GM11168 (cell line): ENCODE measurements around the gene SBNO2.

Experiments
- in situ Hi-C: fragments of 300-500 bp; cut with MboI; formaldehyde crosslinking; loops from one replicate; pipeline ENCODE4 v1.12.0; 2022; ENCODE audit warnings: low sequenced_read_pairs; ENCODE audit not compliant: unreplicated experiment

The SBNO2 gene

DNA sequence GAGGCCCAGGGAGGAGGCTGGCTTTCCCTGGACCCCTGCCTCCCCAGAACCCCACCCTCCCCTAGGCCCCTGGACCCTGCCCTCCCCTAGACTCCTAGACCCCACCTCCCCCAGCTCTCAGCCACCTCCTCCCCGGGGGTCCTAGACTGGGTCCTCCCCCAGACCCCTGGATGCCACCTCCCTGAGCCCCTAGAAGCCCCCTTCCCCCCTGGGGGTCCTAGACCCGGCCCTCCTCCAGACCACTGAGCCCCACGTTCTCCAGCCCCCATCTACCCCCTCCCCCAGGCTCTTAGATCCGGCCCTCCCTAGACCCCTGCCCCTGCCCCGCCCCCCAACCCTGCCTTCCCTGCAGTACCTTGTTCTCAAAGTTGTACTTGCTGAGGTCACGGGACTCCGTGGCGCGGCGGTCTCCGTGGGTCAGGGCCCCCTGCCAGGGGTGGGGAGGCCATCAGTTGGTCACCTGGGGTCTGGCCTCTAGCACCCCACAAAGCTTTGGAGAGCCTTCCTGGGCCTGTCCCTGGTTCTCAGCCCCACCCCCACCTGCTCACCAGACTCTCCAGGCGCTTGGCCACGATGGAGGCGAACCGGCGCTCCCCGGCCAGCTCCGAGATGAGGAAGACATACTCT lies 62.3 kb downstream of the SBNO2 start:
- in situ Hi-C loops: loop anchor here (10.0 kb wide), 1 partner anchor 73 kb away; no protein-coding TSS in a partner anchor

DNA sequence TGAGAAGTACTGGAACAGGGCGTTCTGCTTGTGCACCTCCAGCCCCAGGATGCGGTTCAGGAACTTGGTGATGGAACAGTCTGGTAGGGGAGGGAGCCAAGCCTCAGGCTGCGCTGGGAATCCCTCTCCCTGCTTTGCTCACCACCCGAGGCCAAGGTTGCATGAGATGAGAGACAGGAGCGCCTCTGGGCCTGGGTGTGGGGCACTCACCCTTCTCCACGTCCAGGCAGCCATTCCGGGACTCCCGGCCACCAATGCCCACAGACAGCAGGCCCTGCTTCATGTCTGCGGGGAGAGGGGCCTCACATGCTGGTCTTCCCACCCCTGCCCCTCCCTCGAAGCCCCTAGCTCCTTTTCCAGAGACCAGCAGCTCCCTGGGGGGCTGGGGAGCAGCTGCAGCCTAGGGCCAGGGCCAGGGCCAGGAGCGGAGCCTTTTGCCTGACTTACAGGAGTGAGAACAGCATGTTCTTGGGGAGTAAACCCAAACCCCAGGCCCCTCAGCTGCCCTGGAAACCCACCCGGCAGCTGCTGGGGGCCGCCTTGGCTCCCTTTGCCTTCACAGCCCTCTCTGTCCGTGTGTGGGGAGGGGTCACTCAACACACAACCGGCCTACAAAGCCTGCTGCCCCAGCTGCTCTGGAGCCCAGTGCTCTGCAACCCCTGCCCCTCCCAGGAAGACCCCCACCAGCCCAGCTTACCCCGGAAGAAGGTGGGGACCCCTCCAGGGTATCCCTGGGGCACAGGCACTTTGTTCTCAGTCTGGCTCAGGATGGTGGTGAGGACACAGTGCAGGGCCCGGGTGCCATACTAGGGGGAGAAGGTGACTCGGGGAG lies 63.0 kb downstream of the SBNO2 start:
- in situ Hi-C loops: loop anchor here (10.0 kb wide), 1 partner anchor 74 kb away; no protein-coding TSS in a partner anchor

GRCh38 chr19:1109697-1110671 lies 64.1 kb downstream of the SBNO2 start:
- in situ Hi-C loops: loop anchor here (10.0 kb wide), 1 partner anchor 75 kb away; no protein-coding TSS in a partner anchor

DNA sequence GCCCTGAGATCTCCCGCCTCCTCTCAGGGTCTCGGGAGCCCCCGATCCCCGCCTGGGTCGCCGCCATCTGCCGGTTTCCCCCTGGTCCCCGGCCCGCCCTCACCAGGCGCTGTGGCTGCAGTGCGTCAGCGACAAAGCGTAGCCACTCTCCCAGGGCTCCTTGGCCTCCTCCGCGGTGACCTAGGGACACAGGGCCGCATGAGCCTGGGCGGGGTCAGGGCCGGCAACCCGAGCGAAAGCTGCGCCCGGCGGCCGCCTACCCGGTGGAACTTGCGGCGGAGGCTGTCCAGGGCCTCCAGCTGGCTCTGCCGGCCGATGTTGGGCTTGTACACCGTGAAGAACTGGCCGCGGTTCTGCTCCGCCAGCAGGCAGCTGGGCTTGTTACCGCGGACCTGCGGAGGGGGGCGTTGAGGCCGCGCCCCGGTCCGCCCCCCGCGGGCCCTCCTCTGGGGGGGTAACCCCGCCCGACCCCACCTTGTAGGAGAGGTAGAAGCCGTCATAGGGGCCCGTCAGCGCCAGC lies 65.0 kb downstream of the SBNO2 start:
- in situ Hi-C loops: no loop called here

DNA sequence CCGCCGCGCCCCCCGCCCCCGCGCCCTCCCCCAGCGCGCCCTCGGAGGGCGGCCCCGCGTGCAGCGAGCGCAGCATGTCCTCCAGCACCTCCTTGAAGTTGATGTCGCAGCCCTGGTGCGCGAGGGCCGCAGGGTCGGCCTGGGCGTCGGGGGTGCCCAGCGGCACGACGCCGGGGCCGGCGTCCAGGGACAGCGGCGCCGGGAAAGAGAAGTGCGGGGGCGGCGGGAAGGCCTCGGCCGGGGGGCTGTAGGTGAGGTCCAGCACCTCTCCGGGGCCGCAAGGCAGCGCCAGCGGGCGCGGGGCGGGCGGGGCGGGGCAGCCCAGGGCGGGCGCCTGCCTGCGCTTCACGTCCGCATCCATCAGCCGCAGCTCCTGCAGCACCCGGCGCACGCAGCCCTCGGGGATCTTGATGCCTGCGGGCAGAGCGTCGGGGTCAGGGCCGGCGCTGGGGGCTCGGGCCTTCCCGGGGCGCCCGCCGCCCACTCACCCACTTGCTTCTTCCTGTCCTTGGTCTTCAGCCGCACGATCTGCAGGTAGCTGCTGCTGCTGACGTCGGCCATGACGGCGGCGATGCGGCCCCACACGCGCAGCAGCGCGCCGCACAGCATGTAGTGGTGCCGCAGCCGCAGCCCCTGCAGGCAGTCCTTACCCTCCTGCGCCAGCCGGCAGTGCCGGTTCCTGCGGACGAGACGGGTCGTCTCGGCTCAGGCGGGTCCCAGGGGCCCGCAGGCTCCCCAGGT lies 65.6 kb downstream of the SBNO2 start:
- in situ Hi-C loops: no loop called here

- in situ Hi-C loops: no loop called here
Measured at GRCh38 chr19:1107661-1108261, 66.3 kb downstream of the SBNO2 start.

GRCh38 chr19:1106841-1107660 lies 67.0 kb downstream of the SBNO2 start:
- in situ Hi-C loops: no loop called here

- in situ Hi-C loops: no loop called here
Measured at GRCh38 chr19:1105873-1106840, 67.9 kb downstream of the SBNO2 start.

DNA sequence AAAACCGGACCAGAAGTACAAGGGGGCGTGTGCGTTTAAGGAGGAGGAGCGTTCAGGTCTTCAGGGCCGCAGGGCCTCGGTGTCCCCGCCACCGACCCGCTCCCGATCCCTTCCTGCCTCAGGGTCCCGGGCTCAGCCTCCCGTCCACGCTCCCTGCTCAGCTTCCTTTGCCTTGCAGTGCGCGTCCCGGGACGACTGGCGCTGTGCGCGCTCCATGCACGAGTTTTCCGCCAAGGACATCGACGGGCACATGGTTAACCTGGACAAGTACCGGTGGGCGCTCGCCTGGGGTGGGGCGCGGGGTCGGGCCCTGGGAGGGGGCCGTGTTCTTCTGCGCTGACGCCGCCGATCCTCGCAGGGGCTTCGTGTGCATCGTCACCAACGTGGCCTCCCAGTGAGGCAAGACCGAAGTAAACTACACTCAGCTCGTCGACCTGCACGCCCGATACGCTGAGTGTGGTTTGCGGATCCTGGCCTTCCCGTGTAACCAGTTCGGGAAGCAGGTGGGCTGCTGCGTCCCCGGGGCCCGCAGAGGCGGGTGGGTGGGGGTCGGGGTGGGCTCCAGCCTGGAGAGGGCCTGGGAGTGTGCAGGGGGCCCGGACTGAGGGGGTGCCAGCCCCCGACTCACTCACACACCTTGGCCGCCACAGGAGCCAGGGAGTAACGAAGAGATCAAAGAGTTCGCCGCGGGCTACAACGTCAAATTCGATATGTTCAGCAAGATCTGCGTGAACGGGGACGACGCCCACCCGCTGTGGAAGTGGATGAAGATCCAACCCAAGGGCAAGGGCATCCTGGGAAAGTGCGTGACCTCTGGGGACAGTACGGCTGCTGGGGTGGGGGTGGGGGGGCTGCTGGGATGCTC lies 68.8 kb downstream of the SBNO2 start:
- in situ Hi-C loops: no loop called here

DNA sequence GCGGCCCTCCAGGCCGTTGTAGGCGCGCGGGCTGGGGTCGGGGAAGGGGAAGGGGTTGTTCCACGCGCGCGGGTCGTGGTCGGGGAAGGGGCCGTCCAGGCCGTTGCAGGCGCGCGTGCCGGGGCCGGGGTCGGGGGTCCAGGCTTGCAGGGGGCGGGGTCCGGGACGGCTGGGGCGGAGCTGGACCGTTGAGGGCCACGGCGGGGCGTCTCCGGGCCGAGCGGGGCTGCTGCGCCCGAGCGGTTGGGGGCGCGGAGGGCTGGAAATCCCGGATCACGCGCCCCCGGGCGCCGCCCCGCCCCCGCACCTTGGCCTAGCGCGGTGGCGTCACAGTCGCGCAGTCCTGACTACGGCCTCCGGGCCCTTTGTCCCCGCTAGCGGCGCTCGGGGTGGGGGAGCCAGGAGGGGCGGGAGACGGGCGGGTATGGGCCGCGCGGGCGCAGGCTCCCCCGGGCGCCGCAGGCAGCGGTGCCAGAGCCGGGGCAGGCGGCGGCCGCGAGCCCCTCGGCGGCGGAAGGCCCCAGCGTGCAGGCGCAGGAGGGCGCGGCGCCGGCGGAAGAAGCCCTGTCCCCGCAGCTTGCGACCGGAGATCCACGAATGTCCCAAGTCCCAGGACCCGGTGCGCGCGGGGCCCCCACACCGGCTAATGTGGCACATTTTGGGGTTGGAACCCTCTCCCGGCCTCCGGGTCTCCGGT lies 69.6 kb downstream of the SBNO2 start:
- in situ Hi-C loops: no loop called here

- in situ Hi-C loops: no loop called here
Measured at GRCh38 chr19:1103708-1104310, 70.3 kb downstream of the SBNO2 start, which contains the start of gene GPX4. TSS of gene GPX4 (plus strand) at chr19:1103994. CDS start at chr19:1104044, 50 bp downstream.

GRCh38 chr19:1103132-1103707 lies 70.8 kb downstream of the SBNO2 start:
- in situ Hi-C loops: no loop called here

DNA sequence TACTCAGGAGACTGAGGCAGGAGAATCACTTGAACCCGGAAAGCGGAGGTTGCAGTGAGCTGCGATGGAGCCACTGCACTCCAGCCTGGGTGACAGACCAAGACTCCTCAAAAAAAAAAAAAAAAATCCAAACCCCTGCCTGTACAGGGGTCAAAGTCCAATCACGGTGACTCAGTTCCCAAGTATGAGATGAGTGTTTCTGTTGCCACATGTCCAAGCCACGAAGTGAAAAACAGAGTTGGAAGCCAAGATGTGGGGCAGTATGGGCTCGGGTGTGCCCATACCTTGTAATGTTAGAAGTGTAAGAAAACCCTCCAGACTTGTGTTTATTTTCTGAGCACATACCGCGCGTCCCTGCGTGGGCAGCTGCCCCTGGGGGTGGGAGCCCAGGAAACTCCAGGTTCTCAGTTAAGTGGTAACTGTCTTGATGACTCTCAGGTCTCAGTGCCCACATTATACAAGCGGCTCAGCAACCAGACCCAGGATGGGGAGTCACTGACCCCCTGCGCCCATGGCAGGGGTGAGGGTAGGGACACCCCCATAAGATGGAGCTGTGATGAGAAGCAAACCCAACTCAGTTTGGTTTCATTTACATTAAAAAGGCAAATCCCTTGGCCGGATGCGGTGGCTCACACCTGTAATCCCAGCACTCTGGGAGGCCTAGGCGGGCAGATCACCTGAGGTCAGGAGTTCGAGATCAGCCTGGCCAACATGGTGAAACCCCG lies 71.5 kb downstream of the SBNO2 start:
- in situ Hi-C loops: no loop called here

- in situ Hi-C loops: no loop called here
Measured at GRCh38 chr19:1101337-1101698, 72.8 kb downstream of the SBNO2 start.
